Osteoblast (primary cell): Measurements from ENCODE around the gene TBXAS1. TPM values are rescaled to one million over a fixed set of nuclear protein-coding genes. Genes with fewer than 3 reads are reported as not detected.

ENCODE experiments used
- DNase-seq: peaks from one replicate; pipeline ENCODE4 v3.0.0; 2011; ENCODE audit warnings: low spot score, mixed read lengths; ENCODE audit not compliant: insufficient read length; ENCODE audit errors: missing footprints
- H2AFZ ChIP-seq: 2 replicates; pipeline ENCODE4 v1.6.0; 2011; ENCODE audit warnings: mild to moderate bottlenecking, low read length
- H3K27ac ChIP-seq: 2 replicates; pipeline ENCODE4 v1.5.1; 2011; ENCODE audit warnings: mild to moderate bottlenecking, low read depth, low read length, moderate library complexity
- H3K27me3 ChIP-seq: 2 replicates; pipeline ENCODE4 v1.6.0; 2012; ENCODE audit warnings: mild to moderate bottlenecking, control low read depth, inconsistent platforms, low read length, moderate library complexity; ENCODE audit not compliant: insufficient read depth
- H3K36me3 ChIP-seq: 2 replicates; pipeline ENCODE4 v1.5.1; 2011; ENCODE audit warnings: mild to moderate bottlenecking, low read length, control low read depth, moderate library complexity; ENCODE audit not compliant: insufficient read depth
- H3K4me1 ChIP-seq: 2 replicates; pipeline ENCODE4 v1.5.1; 2011; ENCODE audit warnings: mild to moderate bottlenecking, low read length, control low read depth, moderate library complexity; ENCODE audit not compliant: insufficient read depth
- H3K4me2 ChIP-seq: 2 replicates; pipeline ENCODE4 v1.6.0; 2011; ENCODE audit warnings: mild to moderate bottlenecking, low read length; ENCODE audit not compliant: insufficient read depth
- H3K4me3 ChIP-seq: fragments of 200-600 bp; sonication (generic); 3 replicates; pipeline ENCODE4 v1.5.1; 2012; ENCODE audit warnings: mild to moderate bottlenecking, low read length, inconsistent platforms; ENCODE audit not compliant: insufficient read depth
- H3K79me2 ChIP-seq: 2 replicates; pipeline ENCODE4 v1.6.0; 2012; ENCODE audit warnings: mild to moderate bottlenecking, low read length, control low read depth, inconsistent platforms; ENCODE audit not compliant: insufficient read depth
- H3K9me3 ChIP-seq: 2 replicates; pipeline ENCODE4 v1.5.1; 2011; ENCODE audit warnings: low read depth, low read length, control low read depth
- H4K20me1 ChIP-seq: 2 replicates; pipeline ENCODE4 v1.6.0; 2012; ENCODE audit warnings: mild to moderate bottlenecking, low read length, control low read depth; ENCODE audit not compliant: insufficient read depth
- CTCF ChIP-seq: IDR thresholded peaks from 2 replicates; pipeline ENCODE4 v1.5.1; 2011; ENCODE audit warnings: mild to moderate bottlenecking, low read depth, low read length, moderate library complexity; ENCODE audit errors: extremely low read depth
- total RNA-seq: library from RNA; depleted of rRNA; stranded (reverse); fragments of >200 nt; gene quantifications from 2 replicates; pipeline ENCODE4 v1.2.3, GENCODE V29; 2012

The TBXAS1 gene
- total RNA-seq, 1 donor: 0.72 TPM

- H3K9me3 ChIP-seq: no peaks in the 10 kb centered on the region
- peaks cover 20% of the 10 kb centered on the region for H3K4me1 ChIP-seq
- no peaks in the 10 kb centered on the region for H4K20me1 ChIP-seq
- H2AFZ ChIP-seq: no peak overlapping the region
- no peak for DNase-seq
- no peaks in the 10 kb centered on the region for H3K79me2 ChIP-seq
- H3K36me3 ChIP-seq: peaks cover 5% of the 10 kb centered on the region
- no peak overlapping the region for H3K4me2 ChIP-seq
- H3K27me3 ChIP-seq: no peaks in the 10 kb centered on the region
- H3K27ac ChIP-seq: no peak overlapping the region
- no peak overlapping the region for H3K4me3 ChIP-seq
- TF ChIP-seq CTCF: no peak
Measured at GRCh38 chr7:140028311-140028710, 199.2 kb downstream of the TBXAS1 start.

- Histone ChIP-seq H3K4me2 (no peak overlapping the region), H2AFZ (no peak overlapping the region), H4K20me1 (no peaks in the 10 kb centered on the region), H3K27me3 (no peaks in the 10 kb centered on the region), H3K36me3 (peaks cover 3% of the 10 kb centered on the region), H3K79me2 (no peaks in the 10 kb centered on the region), H3K4me3 (no peak overlapping the region), H3K27ac (no peak overlapping the region), H3K9me3 (no peaks in the 10 kb centered on the region), H3K4me1 (peaks cover 28% of the 10 kb centered on the region)
- no peak for DNase-seq
- TF ChIP-seq CTCF: no peak
Measured at GRCh38 chr7:140029072-140029471, 200.0 kb downstream of the TBXAS1 start.

GRCh38 chr7:140031364-140031763 lies 202.3 kb downstream of the TBXAS1 start:
- DNase-seq: no peak
- no peak overlapping the region for H3K4me2 ChIP-seq

GRCh38 chr7:140033036-140033435 lies 204.0 kb downstream of the TBXAS1 start:
- Histone ChIP-seq H3K27me3 (no peaks in the 10 kb centered on the region), H3K27ac (peak overlapping the region; percentile 93), H2AFZ (peak overlapping the region; percentile 44), H3K36me3 (peaks cover 11% of the 10 kb centered on the region), H3K4me1 (peaks cover 55% of the 10 kb centered on the region), H4K20me1 (no peaks in the 10 kb centered on the region), H3K9me3 (no peaks in the 10 kb centered on the region), H3K4me2 (peak overlapping the region; percentile 53), H3K79me2 (no peaks in the 10 kb centered on the region), H3K4me3 (no peak overlapping the region)
- TF ChIP-seq CTCF: no peak
- DNase-seq: no peak

More at GRCh38 chr7:140031364-140031763, 202.3 kb downstream of the TBXAS1 start:
- no peak overlapping the region for H3K4me3 ChIP-seq
- no peaks in the 10 kb centered on the region for H3K79me2 ChIP-seq
- TF ChIP-seq CTCF: no peak
- H3K36me3 ChIP-seq: peaks cover 3% of the 10 kb centered on the region
- no peaks in the 10 kb centered on the region for H3K9me3 ChIP-seq
- H3K27me3 ChIP-seq: no peaks in the 10 kb centered on the region
- peaks cover 51% of the 10 kb centered on the region for H3K4me1 ChIP-seq
- H3K27ac ChIP-seq: peak overlapping the region; percentile 47
- H4K20me1 ChIP-seq: no peaks in the 10 kb centered on the region
- H2AFZ ChIP-seq: no peak overlapping the region
